ENCODE measurements around the gene HCRTR2. TPM values are rescaled to one million over a fixed set of nuclear protein-coding genes. Genes with fewer than 3 reads are reported as not detected.
A peak's percentile ranks its signal among the peaks of the same experiment; 100 is the strongest.
"Not testable (repeated sequence)": the region's sequence is repeated elsewhere in the genome, so short reads cannot be mapped to it uniquely, and the experiment has no call there.

Gene HCRTR2
- total RNA-seq, 1 experiment from 2014 or later: not detected

- Histone ChIP-seq H3K4me1 (replicated peaks) (no peaks in the 10 kb centered on the region), H3K4me3 (no peak overlapping the region), H3K36me3 (no peaks in the 10 kb centered on the region), H3K27ac (no peak overlapping the region), H3K27me3 (replicated peaks) (no peaks in the 10 kb centered on the region), H3K9me3 (replicated peaks) (no peaks in the 10 kb centered on the region)
- DNase-seq (ENCODE audit: low read depth in 1 of 2, low spot score in 2 of 2): no peak
Measured at GRCh38 chr6:55260181-55260580, 85.9 kb downstream of the HCRTR2 start.

DNA sequence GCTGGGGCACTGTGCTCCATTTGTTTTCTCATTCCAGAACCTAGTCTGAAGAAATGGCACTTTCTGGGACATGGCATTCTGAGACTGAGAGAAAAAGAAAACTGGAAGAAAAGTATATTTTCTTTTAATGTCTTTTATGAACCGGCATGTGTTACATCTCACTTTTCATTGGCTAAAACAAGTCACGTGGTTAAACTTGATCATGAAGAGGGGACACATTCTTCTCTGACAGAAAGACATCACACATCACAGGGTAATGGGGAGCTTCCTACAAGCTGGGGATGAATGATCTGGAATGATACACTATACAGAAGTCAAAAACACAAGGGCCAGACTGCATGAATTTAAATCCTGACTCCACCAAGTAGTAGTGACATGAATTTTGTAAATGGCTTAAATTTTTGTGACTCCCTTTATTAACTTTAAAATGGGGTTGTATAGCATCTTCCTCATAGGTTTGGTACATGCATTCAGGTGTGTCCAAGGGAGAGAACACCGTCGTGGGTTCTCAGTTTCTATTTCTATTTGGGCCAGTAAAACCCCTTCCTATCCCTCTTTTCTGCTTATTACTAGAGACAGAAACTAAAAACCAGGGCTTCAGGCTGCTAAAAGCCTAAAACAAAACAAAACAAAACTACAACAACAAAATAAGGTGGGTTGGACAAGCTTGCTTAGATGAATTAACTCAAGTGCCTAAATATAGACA lies 91.2 kb downstream of the HCRTR2 start:
- Histone ChIP-seq H3K4me1 (replicated peaks) (no peaks in the 10 kb centered on the region), H3K4me3 (no peak overlapping the region), H3K9me3 (replicated peaks) (no peaks in the 10 kb centered on the region), H3K27ac (no peak overlapping the region), H3K27me3 (replicated peaks) (no peaks in the 10 kb centered on the region), H3K36me3 (no peaks in the 10 kb centered on the region)
- no peak for DNase-seq (ENCODE audit: low read depth in 1 of 2, low spot score in 2 of 2)

DNA sequence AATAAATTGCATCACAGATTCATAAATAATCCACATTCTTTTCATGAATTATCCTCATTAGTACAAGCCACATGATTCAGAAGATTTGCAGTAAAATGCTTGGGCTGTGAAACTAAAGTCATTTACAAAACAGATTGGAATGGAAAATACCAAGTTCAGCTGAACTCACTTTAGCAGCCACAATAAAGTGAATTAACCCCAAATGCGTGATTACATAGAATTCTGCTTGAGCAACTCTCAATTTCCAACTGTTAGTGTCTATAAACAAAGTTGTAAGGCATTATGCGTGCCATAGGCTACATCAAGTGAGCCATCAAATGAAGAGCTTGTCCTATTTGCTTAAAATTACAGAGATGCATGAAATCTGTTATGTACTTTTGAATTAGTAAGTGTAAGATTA lies 92.6 kb downstream of the HCRTR2 start:
- Histone ChIP-seq H3K9me3 (replicated peaks) (no peaks in the 10 kb centered on the region), H3K4me3 (no peak overlapping the region), H3K4me1 (replicated peaks) (no peaks in the 10 kb centered on the region), H3K36me3 (no peaks in the 10 kb centered on the region), H3K27ac (no peak overlapping the region), H3K27me3 (replicated peaks) (no peaks in the 10 kb centered on the region)
- DNase-seq (ENCODE audit: low read depth in 1 of 2, low spot score in 2 of 2): no peak

- Histone ChIP-seq H3K9me3 (replicated peaks) (no peaks in the 10 kb centered on the region), H3K36me3 (no peaks in the 10 kb centered on the region), H3K4me1 (replicated peaks) (no peaks in the 10 kb centered on the region), H3K27ac (no peak overlapping the region), H3K4me3 (no peak overlapping the region), H3K27me3 (replicated peaks) (peaks cover 12% of the 10 kb centered on the region; the same call in 1 of the 2 replicates)
- DNase-seq (ENCODE audit: low read depth in 1 of 2, low spot score in 2 of 2): peak in 1 of 2 experiments; percentile 7
Measured at GRCh38 chr6:55276745-55277530, 102.6 kb downstream of the HCRTR2 start.

DNA sequence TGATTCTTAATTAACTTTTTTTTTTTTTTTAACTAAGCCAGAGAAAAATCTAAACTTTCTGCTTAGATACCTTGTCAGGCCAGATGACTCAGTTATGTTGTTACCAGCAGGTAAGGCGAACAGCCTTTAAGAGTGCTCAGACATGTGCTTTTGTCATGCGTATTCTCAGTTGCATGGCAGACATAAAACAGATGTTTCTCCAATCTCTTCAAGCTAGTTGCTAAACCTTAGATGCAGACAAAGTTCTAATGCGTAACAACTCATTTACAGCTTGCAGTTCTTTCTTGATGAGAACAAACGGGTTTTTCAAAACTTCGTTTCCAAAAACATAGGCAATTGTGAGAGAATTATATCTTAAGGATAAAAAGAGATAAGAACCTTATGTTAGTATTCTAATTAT lies 103.3 kb downstream of the HCRTR2 start:
- no peak for DNase-seq (ENCODE audit: low read depth in 1 of 2, low spot score in 2 of 2)

GRCh38 chr6:55281215-55281614 lies 106.9 kb downstream of the HCRTR2 start:
- Histone ChIP-seq H3K36me3 (no peaks in the 10 kb centered on the region), H3K4me1 (replicated peaks) (no peaks in the 10 kb centered on the region), H3K27me3 (replicated peaks) (peaks cover 9% of the 10 kb centered on the region; the same call in 1 of the 2 replicates), H3K9me3 (replicated peaks) (no peaks in the 10 kb centered on the region), H3K4me3 (no peak overlapping the region), H3K27ac (no peak overlapping the region)
- no peak for DNase-seq (ENCODE audit: low read depth in 1 of 2, low spot score in 2 of 2)

More for the DNA sequence above, 103.3 kb downstream of the HCRTR2 start:
- Histone ChIP-seq H3K9me3 (replicated peaks) (no peaks in the 10 kb centered on the region), H3K36me3 (no peaks in the 10 kb centered on the region), H3K4me1 (replicated peaks) (no peaks in the 10 kb centered on the region), H3K27me3 (replicated peaks) (peaks cover 12% of the 10 kb centered on the region; the same call in 1 of the 2 replicates), H3K27ac (no peak overlapping the region), H3K4me3 (no peak overlapping the region)

GRCh38 chr6:55282115-55282514 lies 107.8 kb downstream of the HCRTR2 start:
- no peaks in the 10 kb centered on the region for H3K4me1 ChIP-seq (replicated peaks)
- H3K27ac ChIP-seq: no peak overlapping the region

GRCh38 chr6:55286824-55287223 lies 112.5 kb downstream of the HCRTR2 start:
- Histone ChIP-seq H3K27ac (no peak overlapping the region), H3K9me3 (replicated peaks) (no peaks in the 10 kb centered on the region), H3K36me3 (no peaks in the 10 kb centered on the region), H3K4me3 (no peak overlapping the region), H3K4me1 (replicated peaks) (no peaks in the 10 kb centered on the region), H3K27me3 (replicated peaks) (no peaks in the 10 kb centered on the region)
- DNase-seq (ENCODE audit: low read depth in 1 of 2, low spot score in 2 of 2): no peak

More at GRCh38 chr6:55282115-55282514, 107.8 kb downstream of the HCRTR2 start:
- H3K36me3 ChIP-seq: no peaks in the 10 kb centered on the region
- no peaks in the 10 kb centered on the region for H3K9me3 ChIP-seq (replicated peaks)
- H3K27me3 ChIP-seq (replicated peaks): peaks cover 3% of the 10 kb centered on the region; the same call in 1 of the 2 replicates
- H3K4me3 ChIP-seq: no peak overlapping the region
- DNase-seq (ENCODE audit: low read depth in 1 of 2, low spot score in 2 of 2): no peak

GRCh38 chr6:55290736-55291135 lies 116.4 kb downstream of the HCRTR2 start:
- Histone ChIP-seq H3K4me1 (replicated peaks) (no peaks in the 10 kb centered on the region), H3K9me3 (replicated peaks) (no peaks in the 10 kb centered on the region), H3K27ac (no peak overlapping the region), H3K4me3 (no peak overlapping the region), H3K36me3 (no peaks in the 10 kb centered on the region), H3K27me3 (replicated peaks) (no peaks in the 10 kb centered on the region)
- no peak for DNase-seq (ENCODE audit: low read depth in 1 of 2, low spot score in 2 of 2)

DNA sequence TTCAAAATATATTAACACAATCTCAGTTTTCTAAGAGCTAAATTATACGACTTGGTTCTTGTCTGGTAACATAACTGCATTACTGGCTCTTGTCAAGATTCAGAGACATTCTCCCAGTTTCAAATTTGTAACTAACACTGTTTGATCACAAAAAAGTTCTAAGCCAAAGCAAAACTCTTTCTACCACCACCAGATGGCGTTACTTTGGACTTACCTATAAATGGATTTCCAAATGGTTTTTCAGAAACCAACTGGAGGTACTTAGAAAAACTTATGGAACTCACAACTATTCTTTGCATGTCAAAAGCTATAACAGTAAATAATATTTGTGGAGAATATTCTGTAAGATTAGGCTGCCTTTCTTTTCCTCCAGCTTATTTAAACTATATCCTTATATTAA lies 118.8 kb downstream of the HCRTR2 start:
- Histone ChIP-seq H3K27me3 (replicated peaks) (no peaks in the 10 kb centered on the region), H3K9me3 (replicated peaks) (no peaks in the 10 kb centered on the region), H3K36me3 (no peaks in the 10 kb centered on the region), H3K4me3 (no peak overlapping the region), H3K27ac (no peak overlapping the region), H3K4me1 (replicated peaks) (no peaks in the 10 kb centered on the region)
- no peak for DNase-seq (ENCODE audit: low read depth in 1 of 2, low spot score in 2 of 2)

DNA sequence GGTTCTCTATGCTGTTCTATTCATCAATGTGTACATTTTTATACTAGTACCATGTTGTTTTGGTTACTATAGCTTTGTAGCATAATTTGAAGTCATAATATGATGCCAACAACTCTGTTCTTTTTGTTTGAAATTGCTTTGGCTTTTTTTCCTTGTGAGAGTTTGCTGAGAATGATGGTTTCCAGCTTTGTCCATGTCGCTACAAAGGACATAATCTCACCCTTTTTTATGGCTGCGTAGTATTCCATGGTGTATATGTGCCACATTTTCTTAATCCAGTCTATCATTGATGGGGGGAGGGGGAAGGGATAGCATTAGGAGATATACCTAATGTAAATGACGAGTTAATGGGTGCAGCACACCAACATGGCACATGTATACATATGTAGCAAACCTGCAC lies 122.9 kb downstream of the HCRTR2 start:
- H3K27ac ChIP-seq; H3K36me3 ChIP-seq; H3K27me3 ChIP-seq (replicated peaks); DNase-seq (ENCODE audit: low read depth in 1 of 2, low spot score in 2 of 2); H3K4me1 ChIP-seq (replicated peaks); H3K4me3 ChIP-seq; H3K9me3 ChIP-seq (replicated peaks): not testable (repeated sequence)

- H3K4me1 ChIP-seq (replicated peaks): no peaks in the 10 kb centered on the region
- H3K27ac ChIP-seq: no peak overlapping the region
- H3K36me3 ChIP-seq: no peaks in the 10 kb centered on the region
- no peaks in the 10 kb centered on the region for H3K27me3 ChIP-seq (replicated peaks)
- H3K4me3 ChIP-seq: no peak overlapping the region
- H3K9me3 ChIP-seq (replicated peaks): no peaks in the 10 kb centered on the region
- no peak for DNase-seq (ENCODE audit: low read depth in 1 of 2, low spot score in 2 of 2)
Measured at GRCh38 chr6:55299286-55299985, 125.1 kb downstream of the HCRTR2 start.

- Histone ChIP-seq H3K36me3 (no peaks in the 10 kb centered on the region), H3K27me3 (replicated peaks) (no peaks in the 10 kb centered on the region), H3K27ac (no peak overlapping the region), H3K4me1 (replicated peaks) (no peaks in the 10 kb centered on the region), H3K4me3 (no peak overlapping the region), H3K9me3 (replicated peaks) (no peaks in the 10 kb centered on the region)
- DNase-seq (ENCODE audit: low read depth in 1 of 2, low spot score in 2 of 2): no peak
Measured at GRCh38 chr6:55304747-55305146, 130.4 kb downstream of the HCRTR2 start.

Data from SJSA1 (cell line).